PFSK-1 (cell line): ENCODE measurements around the gene CTBP1.

Source experiments
- FOXP2 ChIP-seq: optimal IDR thresholded peaks from 2 replicates; pipeline ENCODE3; 2011; ENCODE audit warnings: borderline replicate concordance, control low read depth, inconsistent platforms; ENCODE audit not compliant: insufficient read depth; ENCODE audit errors: extremely low read length, extremely low read depth
- POLR2AphosphoS5 ChIP-seq: IDR thresholded peaks from 2 replicates; pipeline ENCODE4 v1.6.1; 2012; ENCODE audit warnings: low read depth, mild to moderate bottlenecking, control low read depth, low read length, moderate library complexity
- SIN3A ChIP-seq: IDR thresholded peaks from 2 replicates; pipeline ENCODE4 v1.6.1; 2012; ENCODE audit warnings: mild to moderate bottlenecking, low read length, moderate library complexity, borderline replicate concordance; ENCODE audit not compliant: insufficient read depth
- TAF1 ChIP-seq: IDR thresholded peaks from 2 replicates; pipeline ENCODE4 v1.6.1; 2012; ENCODE audit warnings: low read length, control low read depth, borderline replicate concordance; ENCODE audit not compliant: insufficient read depth
- TF ChIP-seq, protein P1 (sequence below), 2 experiments: IDR thresholded peaks; 2 replicates each; pipeline versions ENCODE4 v1.6.1 to v1.8.0; 2011 to 2012; ENCODE audit warnings: low read depth in 2 of 2, low read length in 2 of 2, control low read depth in 1 of 2, inconsistent platforms in 1 of 2, mild to moderate bottlenecking in 1 of 2, moderate library complexity in 1 of 2; ENCODE audit not compliant: insufficient read depth in 1 of 2

Gene CTBP1

GRCh38 chr4:1266881-1267763 is 18.2 kb upstream of the CTBP1 start:
- TF ChIP-seq, protein P1, sequence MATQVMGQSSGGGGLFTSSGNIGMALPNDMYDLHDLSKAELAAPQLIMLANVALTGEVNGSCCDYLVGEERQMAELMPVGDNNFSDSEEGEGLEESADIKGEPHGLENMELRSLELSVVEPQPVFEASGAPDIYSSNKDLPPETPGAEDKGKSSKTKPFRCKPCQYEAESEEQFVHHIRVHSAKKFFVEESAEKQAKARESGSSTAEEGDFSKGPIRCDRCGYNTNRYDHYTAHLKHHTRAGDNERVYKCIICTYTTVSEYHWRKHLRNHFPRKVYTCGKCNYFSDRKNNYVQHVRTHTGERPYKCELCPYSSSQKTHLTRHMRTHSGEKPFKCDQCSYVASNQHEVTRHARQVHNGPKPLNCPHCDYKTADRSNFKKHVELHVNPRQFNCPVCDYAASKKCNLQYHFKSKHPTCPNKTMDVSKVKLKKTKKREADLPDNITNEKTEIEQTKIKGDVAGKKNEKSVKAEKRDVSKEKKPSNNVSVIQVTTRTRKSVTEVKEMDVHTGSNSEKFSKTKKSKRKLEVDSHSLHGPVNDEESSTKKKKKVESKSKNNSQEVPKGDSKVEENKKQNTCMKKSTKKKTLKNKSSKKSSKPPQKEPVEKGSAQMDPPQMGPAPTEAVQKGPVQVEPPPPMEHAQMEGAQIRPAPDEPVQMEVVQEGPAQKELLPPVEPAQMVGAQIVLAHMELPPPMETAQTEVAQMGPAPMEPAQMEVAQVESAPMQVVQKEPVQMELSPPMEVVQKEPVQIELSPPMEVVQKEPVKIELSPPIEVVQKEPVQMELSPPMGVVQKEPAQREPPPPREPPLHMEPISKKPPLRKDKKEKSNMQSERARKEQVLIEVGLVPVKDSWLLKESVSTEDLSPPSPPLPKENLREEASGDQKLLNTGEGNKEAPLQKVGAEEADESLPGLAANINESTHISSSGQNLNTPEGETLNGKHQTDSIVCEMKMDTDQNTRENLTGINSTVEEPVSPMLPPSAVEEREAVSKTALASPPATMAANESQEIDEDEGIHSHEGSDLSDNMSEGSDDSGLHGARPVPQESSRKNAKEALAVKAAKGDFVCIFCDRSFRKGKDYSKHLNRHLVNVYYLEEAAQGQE (IDR thresholded peaks at IDR 0.05; ENCODE audit: insufficient read depth in 1 of 2, low read depth in 2 of 2, low read length in 2 of 2), result no peak
- TF ChIP-seq FOXP2 (no peak), TAF1 (no peak), POLR2AphosphoS5 (no peak), SIN3A (no peak)

GRCh38 chr4:1265351-1265750 is 16.4 kb upstream of the CTBP1 start:
- TF ChIP-seq SIN3A (no peak), FOXP2 (no peak), TAF1 (no peak), POLR2AphosphoS5 (no peak)
- TF ChIP-seq, protein P1 (IDR thresholded peaks at IDR 0.05; ENCODE audit: insufficient read depth in 1 of 2, low read depth in 2 of 2, low read length in 2 of 2), result no peak

GRCh38 chr4:1264942-1265341 is 16.0 kb upstream of the CTBP1 start:
- TF ChIP-seq POLR2AphosphoS5 (no peak), TAF1 (no peak), FOXP2 (no peak), SIN3A (no peak)
- TF ChIP-seq, protein P1 (IDR thresholded peaks at IDR 0.05; ENCODE audit: insufficient read depth in 1 of 2, low read depth in 2 of 2, low read length in 2 of 2), result no peak

GRCh38 chr4:1261107-1261928 is 12.4 kb upstream of the CTBP1 start:
- TF ChIP-seq, protein P1 (IDR thresholded peaks at IDR 0.05; ENCODE audit: insufficient read depth in 1 of 2, low read depth in 2 of 2, low read length in 2 of 2), result no peak
- no peak for TF ChIP-seq POLR2AphosphoS5
- no peak for TF ChIP-seq SIN3A
- TF ChIP-seq FOXP2, result no peak
- TF ChIP-seq TAF1, result no peak
